ENCODE measurements around the gene RSPH6A. TPM values are rescaled to one million over a fixed set of nuclear protein-coding genes. Genes with fewer than 3 reads are reported as not detected.
A peak's percentile ranks its signal among the peaks of the same experiment; 100 is the strongest.

RSPH6A gene
- total RNA-seq, 1 experiment from 2014 or later: 0.55 TPM

DNA sequence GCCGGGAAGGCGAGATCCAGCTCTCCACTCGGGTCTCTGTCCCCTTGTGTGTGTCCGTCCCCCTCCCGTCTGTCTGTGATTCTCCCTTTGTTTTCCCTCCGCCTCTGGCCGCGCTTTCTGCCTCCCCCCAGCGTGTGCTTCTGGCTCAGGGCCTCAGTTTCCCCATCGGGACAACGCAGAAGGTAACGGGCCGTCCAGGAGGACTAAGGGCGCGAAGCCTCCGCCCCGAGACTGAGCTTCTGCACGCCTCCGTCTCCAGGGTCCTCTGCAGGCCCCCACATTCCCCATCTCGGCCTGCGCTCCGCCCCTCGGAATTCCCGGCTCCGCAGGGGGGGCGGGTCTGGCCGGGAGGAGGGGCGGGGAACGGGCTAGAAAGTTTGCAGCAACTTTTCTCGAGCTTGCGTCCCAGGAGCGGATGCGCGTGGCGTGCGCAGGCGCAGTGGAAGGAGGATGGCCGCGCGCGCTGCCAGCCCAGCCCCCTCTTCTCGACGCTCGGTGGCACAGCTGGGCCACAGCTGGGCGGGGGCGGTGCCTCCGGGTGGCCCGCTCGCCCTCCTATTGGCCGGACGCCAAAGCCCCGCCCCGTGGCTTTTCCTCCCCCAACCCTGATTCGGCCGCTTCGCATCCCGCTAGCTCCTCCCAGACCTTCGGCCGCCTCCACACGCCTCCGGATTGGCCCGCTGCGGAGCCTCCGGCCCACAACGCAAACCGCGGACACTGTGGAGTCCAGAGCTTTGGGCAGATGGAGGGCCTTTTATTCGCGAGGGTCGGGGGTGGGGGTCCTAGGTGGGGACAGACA is 45.9 kb downstream of the RSPH6A start, which contains the start of gene SIX5:
TSS of gene SIX5 (minus strand) at position 269 of the 799 bp plus-strand sequence. CDS start 408 bp downstream, outside the sequence.
- H3T11ph ChIP-seq (ENCODE audit: low read length): no peak within 1 kb of the TSS
- H2AK5ac ChIP-seq (ENCODE audit: insufficient read length, low read length): no peak within 1 kb of the TSS
- H3K4me1 ChIP-seq (ENCODE audit: insufficient read depth, low read length): peaks cover 3% of the 10 kb centered on the region; the same call in 1 of the 2 replicates
- TF ChIP-seq, protein P1, sequence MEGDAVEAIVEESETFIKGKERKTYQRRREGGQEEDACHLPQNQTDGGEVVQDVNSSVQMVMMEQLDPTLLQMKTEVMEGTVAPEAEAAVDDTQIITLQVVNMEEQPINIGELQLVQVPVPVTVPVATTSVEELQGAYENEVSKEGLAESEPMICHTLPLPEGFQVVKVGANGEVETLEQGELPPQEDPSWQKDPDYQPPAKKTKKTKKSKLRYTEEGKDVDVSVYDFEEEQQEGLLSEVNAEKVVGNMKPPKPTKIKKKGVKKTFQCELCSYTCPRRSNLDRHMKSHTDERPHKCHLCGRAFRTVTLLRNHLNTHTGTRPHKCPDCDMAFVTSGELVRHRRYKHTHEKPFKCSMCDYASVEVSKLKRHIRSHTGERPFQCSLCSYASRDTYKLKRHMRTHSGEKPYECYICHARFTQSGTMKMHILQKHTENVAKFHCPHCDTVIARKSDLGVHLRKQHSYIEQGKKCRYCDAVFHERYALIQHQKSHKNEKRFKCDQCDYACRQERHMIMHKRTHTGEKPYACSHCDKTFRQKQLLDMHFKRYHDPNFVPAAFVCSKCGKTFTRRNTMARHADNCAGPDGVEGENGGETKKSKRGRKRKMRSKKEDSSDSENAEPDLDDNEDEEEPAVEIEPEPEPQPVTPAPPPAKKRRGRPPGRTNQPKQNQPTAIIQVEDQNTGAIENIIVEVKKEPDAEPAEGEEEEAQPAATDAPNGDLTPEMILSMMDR (conservative IDR thresholded peaks at IDR 0.05): no peak
- H3K9me3 ChIP-seq (ENCODE audit: control insufficient read depth, low read depth, low read length): no peaks in the 10 kb centered on the region
- no peaks in the 10 kb centered on the region for H3K79me1 ChIP-seq (ENCODE audit: insufficient read depth, low read depth, low read length, poor library complexity, severe bottlenecking)
- peak within 1 kb of the TSS; percentile 82 for H3K9ac ChIP-seq (ENCODE audit: extremely low read depth, insufficient read length, low read length)
- H2BK5ac ChIP-seq (ENCODE audit: insufficient read length, low read length): peak within 1 kb of the TSS; percentile 75
- H2BK12ac ChIP-seq (ENCODE audit: insufficient read length, low read depth, low read length): no peak within 1 kb of the TSS
- no peak within 1 kb of the TSS for H3K23ac ChIP-seq (ENCODE audit: insufficient read length, low read depth, low read length)
- no peak within 1 kb of the TSS for H4K91ac ChIP-seq (ENCODE audit: insufficient read length, low read depth, low read length)
- no peaks in the 10 kb centered on the region; a peak in 1 of 5 replicates for H3K9me3 Mint-ChIP-seq
- H3K4me1 Mint-ChIP-seq: peaks cover 13 to 33% of the 10 kb centered on the region in 2 experiments
- peak; percentile 99 for DNase-seq
- peak within 1 kb of the TSS; percentile 13 for H4K5ac ChIP-seq (ENCODE audit: insufficient read length, low read depth, low read length)
- H3K27ac Mint-ChIP-seq: peak within 1 kb of the TSS; percentile 98 to 100 (median 99)
- H2AFZ ChIP-seq (ENCODE audit: low read length): no peak within 1 kb of the TSS
- H3K4me3 Mint-ChIP-seq: peak within 1 kb of the TSS; percentile 93 to 94
- peak within 1 kb of the TSS; percentile 83 for H3K27ac ChIP-seq (ENCODE audit: insufficient read length, low read depth, low read length)
- peak within 1 kb of the TSS; percentile 46; the same call in 1 of the 2 replicates for H2BK15ac ChIP-seq (ENCODE audit: low read depth, low read length)
- no peaks in the 10 kb centered on the region for H3K79me2 ChIP-seq (ENCODE audit: insufficient read depth, low read length)
- WGBS (ENCODE audit: extremely low coverage, insufficient read length, low lambda C conversion rate): no CpG with 5 or more reads among the region's 70 CpGs
- H3K36me3 Mint-ChIP-seq (ENCODE audit: insufficient read depth in 1 of 3, low read depth in 3 of 3): peaks cover 2 to 18% (median 10%) of the 10 kb centered on the region in 3 experiments; a peak in 6 of 7 replicates
- no peak within 1 kb of the TSS for H2BK120ac ChIP-seq (ENCODE audit: low read depth, low read length, poor library complexity, severe bottlenecking)
- H4K20me1 ChIP-seq (ENCODE audit: control insufficient read depth, insufficient read depth, insufficient read length): no peaks in the 10 kb centered on the region
- H3K27me3 Mint-ChIP-seq (ENCODE audit: low read depth): peaks cover 3% of the 10 kb centered on the region
- peak within 1 kb of the TSS; percentile 74 for H3K4me2 ChIP-seq (ENCODE audit: insufficient read depth, insufficient read length, low read length)
- no peak within 1 kb of the TSS for H2BK20ac ChIP-seq (ENCODE audit: low read depth, low read length, poor library complexity, severe bottlenecking)
- H3K14ac ChIP-seq (ENCODE audit: insufficient read depth, low read length): peak within 1 kb of the TSS; percentile 97
- H4K8ac ChIP-seq (replicated peaks; ENCODE audit: insufficient read length, low read depth, low read length): no peak within 1 kb of the TSS
- H3K27me3 ChIP-seq (ENCODE audit: insufficient read depth, low read length): no peaks in the 10 kb centered on the region
- H3K18ac ChIP-seq (ENCODE audit: insufficient read length, low read depth, low read length): peak within 1 kb of the TSS; percentile 97
- no peak within 1 kb of the TSS; the same call in 1 of the 2 replicates for H3K4ac ChIP-seq (ENCODE audit: low read depth, low read length)
- no peak within 1 kb of the TSS for H3K56ac ChIP-seq (ENCODE audit: insufficient read length, low read depth, low read length)
- H3K23me2 ChIP-seq (ENCODE audit: insufficient read length, low read depth, low read length, poor library complexity, severe bottlenecking): peaks cover 20% of the 10 kb centered on the region

Measured in H9 (cell line).